OCI-LY1 (cell line): Measurements from ENCODE around the gene CHGA.

Experiments
- H2AFZ ChIP-seq: fragments of 200-600 bp; sonication (generic), shearing (Covaris generic); 2 replicates; pipeline ENCODE4 v1.6.0; 2014; ENCODE audit warnings: antibody characterized with exemption, mild to moderate bottlenecking, low read length
- H3F3A ChIP-seq: fragments of 200-600 bp; sonication (generic), shearing (Covaris generic); 2 replicates; pipeline ENCODE4 v1.6.0; 2014; ENCODE audit warnings: mild to moderate bottlenecking, antibody characterized with exemption, low read length, moderate library complexity; ENCODE audit not compliant: insufficient read depth
- H3K27ac ChIP-seq: fragments of 200-600 bp; sonication (generic); 2 replicates; pipeline ENCODE4 v1.5.1; 2014; ENCODE audit warnings: low read length, mixed run types, mild to moderate bottlenecking, low read depth; ENCODE audit not compliant: poor library complexity, severe bottlenecking
- H3K27me3 ChIP-seq: fragments of 200-600 bp; sonication (generic); 2 replicates; pipeline ENCODE4 v1.6.0; 2014; ENCODE audit warnings: antibody characterized with exemption, mild to moderate bottlenecking, low read length, moderate library complexity; ENCODE audit not compliant: insufficient read depth
- H3K36me3 ChIP-seq: fragments of 200-600 bp; sonication (generic); 2 replicates; pipeline ENCODE4 v1.6.1; 2014; ENCODE audit warnings: mild to moderate bottlenecking, antibody characterized with exemption, low read length, moderate library complexity, mixed read lengths; ENCODE audit not compliant: insufficient read depth
- H3K4me1 ChIP-seq: fragments of 200-600 bp; sonication (generic); 2 replicates; pipeline ENCODE4 v1.5.1; 2014; ENCODE audit warnings: mild to moderate bottlenecking, low read length, moderate library complexity; ENCODE audit not compliant: insufficient read depth, severe bottlenecking
- H3K4me2 ChIP-seq: fragments of 200-600 bp; sonication (generic), shearing (Covaris generic); 2 replicates; pipeline ENCODE4 v1.6.1; 2014; ENCODE audit warnings: low read length
- H3K4me3 ChIP-seq: fragments of 200-600 bp; sonication (generic); 2 replicates; pipeline ENCODE4 v1.5.1; 2014; ENCODE audit warnings: low read length, low read depth, mild to moderate bottlenecking, mixed read lengths; ENCODE audit not compliant: poor library complexity, severe bottlenecking
- H3K79me2 ChIP-seq: fragments of 200-600 bp; shearing (Covaris generic); 2 replicates; pipeline ENCODE4 v1.6.1; 2016; ENCODE audit warnings: mixed run types, low read length, mixed read lengths; ENCODE audit not compliant: insufficient read depth
- H3K9ac ChIP-seq: fragments of 200-600 bp; sonication (generic), shearing (Covaris generic); 2 replicates; pipeline ENCODE4 v1.6.1; 2014; ENCODE audit warnings: mild to moderate bottlenecking, low read length, mixed read lengths
- H3K9me2 ChIP-seq: fragments of 200-600 bp; sonication (generic), shearing (Covaris generic); 2 replicates; pipeline ENCODE4 v1.6.1; 2014; ENCODE audit warnings: low read depth, mild to moderate bottlenecking, low read length, mixed read lengths
- H3K9me3 ChIP-seq: fragments of 200-600 bp; shearing (Covaris generic); 2 replicates; pipeline ENCODE4 v1.6.1; 2014; ENCODE audit warnings: low read length, mixed read lengths
- H4K20me1 ChIP-seq: fragments of 200-600 bp; sonication (generic), shearing (Covaris generic); 2 replicates; pipeline ENCODE4 v1.6.0; 2016; ENCODE audit warnings: mild to moderate bottlenecking, low read length; ENCODE audit not compliant: insufficient read depth
- CTCF ChIP-seq: fragments of 200-600 bp; sonication (generic), shearing (Covaris generic); IDR thresholded peaks from 2 replicates; pipeline ENCODE4 v1.5.1; 2017; ENCODE audit warnings: mild to moderate bottlenecking, antibody characterized with exemption, low read length, moderate library complexity, mixed read lengths
- EZH2 ChIP-seq: fragments of 200-600 bp; sonication (generic), shearing (Covaris generic); IDR thresholded peaks from 2 replicates; pipeline ENCODE4 v1.8.0; 2017; ENCODE audit warnings: borderline replicate concordance, mixed run types, mild to moderate bottlenecking, antibody characterized with exemption, low read length, moderate library complexity, mixed read lengths

The CHGA gene

GRCh38 chr14:92963301-92964123, 40.6 kb downstream of the CHGA start:
- H3K27ac ChIP-seq, result no peak overlapping the region

GRCh38 chr14:92964124-92965109, 41.5 kb downstream of the CHGA start:
- no peaks in the 10 kb centered on the region for H3K36me3 ChIP-seq

More at GRCh38 chr14:92963301-92964123, 40.6 kb downstream of the CHGA start:
- Histone ChIP-seq H2AFZ (no peak overlapping the region), H3K4me1 (no peaks in the 10 kb centered on the region), H4K20me1 (no peaks in the 10 kb centered on the region), H3K36me3 (no peaks in the 10 kb centered on the region), H3K27me3 (no peaks in the 10 kb centered on the region), H3K9ac (no peak overlapping the region), H3K4me3 (no peak overlapping the region), H3K9me3 (0 out of 2 replicates have a peak, but pooled peaks cover 4% of the 10 kb centered on the region), H3K79me2 (no peaks in the 10 kb centered on the region), H3K9me2 (no peaks in the 10 kb centered on the region), H3F3A (no peaks in the 10 kb centered on the region), H3K4me2 (no peak overlapping the region)
- TF ChIP-seq EZH2 (no peak), CTCF (no peak)

More at GRCh38 chr14:92964124-92965109, 41.5 kb downstream of the CHGA start:
- no peak overlapping the region for H2AFZ ChIP-seq
- H3K27me3 ChIP-seq, result no peaks in the 10 kb centered on the region
- H3K9me3 ChIP-seq, result 0 out of 2 replicates have a peak, but pooled peaks cover 4% of the 10 kb centered on the region
- H3K4me3 ChIP-seq, result no peak overlapping the region
- H3K79me2 ChIP-seq, result no peaks in the 10 kb centered on the region
- TF ChIP-seq CTCF (no peak), EZH2 (no peak)
- H3K4me1 ChIP-seq, result no peaks in the 10 kb centered on the region
- H4K20me1 ChIP-seq, result no peaks in the 10 kb centered on the region
- H3K4me2 ChIP-seq, result no peak overlapping the region
- H3K9ac ChIP-seq, result no peak overlapping the region
- no peaks in the 10 kb centered on the region for H3K9me2 ChIP-seq
- H3F3A ChIP-seq, result no peaks in the 10 kb centered on the region
- no peak overlapping the region for H3K27ac ChIP-seq
